Measurements from ENCODE around the gene S100G.

- TF ChIP-seq CTCF (IDR thresholded peaks at IDR 0.05) (no peak), POLR2A (IDR thresholded peaks at IDR 0.05) (no peak)
Measured at GRCh38 chrX:16629909-16630308, 20.0 kb upstream of the S100G start.

Measured in body of pancreas (tissue), 4 donors.